Measurements from ENCODE around the gene CREM.

CREM gene

GRCh38 chr10:35232527-35232926 lies 105.9 kb downstream of the CREM start:
- Histone ChIP-seq H3K4ac (ENCODE audit: low read depth, low read length) (no peak overlapping the region), H3K27me3 (ENCODE audit: insufficient read depth, low read length) (no peaks in the 10 kb centered on the region), H3K4me3 (ENCODE audit: low read depth, low read length) (no peak overlapping the region), H3K79me2 (ENCODE audit: control insufficient read depth, insufficient read depth, low read length, poor library complexity) (no peaks in the 10 kb centered on the region), H3K9me3 (ENCODE audit: insufficient read depth, low read depth, low read length) (no peaks in the 10 kb centered on the region), H2AFZ (ENCODE audit: insufficient read depth, low read length, poor library complexity) (no peak overlapping the region), H2BK120ac (ENCODE audit: insufficient read depth, low read length, poor library complexity) (no peak overlapping the region), H2AK5ac (ENCODE audit: low read length) (no peak overlapping the region), H4K91ac (ENCODE audit: low read depth, low read length) (no peak overlapping the region), H3K27ac (ENCODE audit: low read depth, low read length) (no peak overlapping the region), H3K9ac (ENCODE audit: low read length) (no peak overlapping the region), H3K18ac (ENCODE audit: low read length) (no peak overlapping the region), H4K8ac (ENCODE audit: low read depth, low read length) (no peak overlapping the region), H3K14ac (ENCODE audit: low read length) (no peak overlapping the region), H3K23ac (ENCODE audit: low read length) (no peak overlapping the region), H3K4me2 (ENCODE audit: low read length) (no peak overlapping the region), H3K79me1 (ENCODE audit: low read length) (no peaks in the 10 kb centered on the region), H2BK5ac (ENCODE audit: low read depth, low read length, poor library complexity) (no peak overlapping the region), H4K12ac (ENCODE audit: low read depth, low read length) (no peak overlapping the region), H3K36me3 (ENCODE audit: control insufficient read depth in 1 of 2, insufficient read depth in 2 of 2, low read length in 2 of 2) (no peaks in the 10 kb centered on the region), H3K4me1 (ENCODE audit: control insufficient read depth in 1 of 2, insufficient read depth in 2 of 2, low read length in 2 of 2) (peaks cover 0 to 3% of the 10 kb centered on the region in 2 experiments), H2BK12ac (ENCODE audit: low read length) (no peak overlapping the region)
- DNase-seq: no peak
- WGBS (ENCODE audit: extremely low coverage, insufficient coverage, insufficient read length): no CpG with 5 or more reads among the region's 3 CpGs

- no peak overlapping the region for H3K4me3 ChIP-seq (ENCODE audit: low read depth, low read length)
- no peak overlapping the region for H2BK5ac ChIP-seq (ENCODE audit: low read depth, low read length, poor library complexity)
- no peaks in the 10 kb centered on the region for H3K36me3 ChIP-seq (ENCODE audit: control insufficient read depth in 1 of 2, insufficient read depth in 2 of 2, low read length in 2 of 2)
- H3K14ac ChIP-seq (ENCODE audit: low read length): no peak overlapping the region
- H3K4me2 ChIP-seq (ENCODE audit: low read length): no peak overlapping the region
- H3K79me2 ChIP-seq (ENCODE audit: control insufficient read depth, insufficient read depth, low read length, poor library complexity): no peaks in the 10 kb centered on the region
- H3K79me1 ChIP-seq (ENCODE audit: low read length): no peaks in the 10 kb centered on the region
- H2BK12ac ChIP-seq (ENCODE audit: low read length): no peak overlapping the region
- H3K23ac ChIP-seq (ENCODE audit: low read length): no peak overlapping the region
- no peaks in the 10 kb centered on the region for H3K9me3 ChIP-seq (ENCODE audit: insufficient read depth, low read depth, low read length)
- no CpG with 5 or more reads among the region's 8 CpGs for WGBS (ENCODE audit: extremely low coverage, insufficient coverage, insufficient read length)
- H2AK5ac ChIP-seq (ENCODE audit: low read length): no peak overlapping the region
- no peak overlapping the region for H4K12ac ChIP-seq (ENCODE audit: low read depth, low read length)
- H3K4me1 ChIP-seq (ENCODE audit: control insufficient read depth in 1 of 2, insufficient read depth in 2 of 2, low read length in 2 of 2): peaks cover 0 to 3% of the 10 kb centered on the region in 2 experiments
- no peak overlapping the region for H4K8ac ChIP-seq (ENCODE audit: low read depth, low read length)
- no peak overlapping the region for H2BK120ac ChIP-seq (ENCODE audit: insufficient read depth, low read length, poor library complexity)
- H3K27ac ChIP-seq (ENCODE audit: low read depth, low read length): no peak overlapping the region
- no peak for DNase-seq
- H3K9ac ChIP-seq (ENCODE audit: low read length): no peak overlapping the region
- no peak overlapping the region for H4K91ac ChIP-seq (ENCODE audit: low read depth, low read length)
- H3K4ac ChIP-seq (ENCODE audit: low read depth, low read length): no peak overlapping the region
- H2AFZ ChIP-seq (ENCODE audit: insufficient read depth, low read length, poor library complexity): no peak overlapping the region
- H3K27me3 ChIP-seq (ENCODE audit: insufficient read depth, low read length): no peaks in the 10 kb centered on the region
- H3K18ac ChIP-seq (ENCODE audit: low read length): no peak overlapping the region
These were observed 107.4 kb downstream of the CREM start for GRCh38 chr10:35234073-35234472.

- Histone ChIP-seq H3K4ac (ENCODE audit: low read depth, low read length) (no peak overlapping the region), H3K79me1 (ENCODE audit: low read length) (no peaks in the 10 kb centered on the region), H3K9ac (ENCODE audit: low read length) (no peak overlapping the region), H3K27ac (ENCODE audit: low read depth, low read length) (no peak overlapping the region), H2BK5ac (ENCODE audit: low read depth, low read length, poor library complexity) (no peak overlapping the region), H3K18ac (ENCODE audit: low read length) (no peak overlapping the region), H3K27me3 (ENCODE audit: insufficient read depth, low read length) (no peaks in the 10 kb centered on the region), H4K8ac (ENCODE audit: low read depth, low read length) (no peak overlapping the region), H2AFZ (ENCODE audit: insufficient read depth, low read length, poor library complexity) (no peak overlapping the region), H3K4me1 (ENCODE audit: control insufficient read depth in 1 of 2, insufficient read depth in 2 of 2, low read length in 2 of 2) (peaks cover 0 to 3% of the 10 kb centered on the region in 2 experiments), H3K23ac (ENCODE audit: low read length) (no peak overlapping the region), H4K12ac (ENCODE audit: low read depth, low read length) (no peak overlapping the region), H3K9me3 (ENCODE audit: insufficient read depth, low read depth, low read length) (no peaks in the 10 kb centered on the region), H3K79me2 (ENCODE audit: control insufficient read depth, insufficient read depth, low read length, poor library complexity) (no peaks in the 10 kb centered on the region), H2BK120ac (ENCODE audit: insufficient read depth, low read length, poor library complexity) (no peak overlapping the region), H3K36me3 (ENCODE audit: control insufficient read depth in 1 of 2, insufficient read depth in 2 of 2, low read length in 2 of 2) (no peaks in the 10 kb centered on the region), H2BK12ac (ENCODE audit: low read length) (no peak overlapping the region), H3K4me2 (ENCODE audit: low read length) (no peak overlapping the region), H4K91ac (ENCODE audit: low read depth, low read length) (no peak overlapping the region), H3K14ac (ENCODE audit: low read length) (no peak overlapping the region), H3K4me3 (ENCODE audit: low read depth, low read length) (no peak overlapping the region), H2AK5ac (ENCODE audit: low read length) (no peak overlapping the region)
- WGBS (ENCODE audit: extremely low coverage, insufficient coverage, insufficient read length): no CpG with 5 or more reads among the region's 3 CpGs
- DNase-seq: peak in 1 of 2 donors; percentile 8
These were observed 110.1 kb downstream of the CREM start for GRCh38 chr10:35236739-35237138.

GRCh38 chr10:35237766-35238512 lies 111.3 kb downstream of the CREM start:
- Histone ChIP-seq H2BK120ac (ENCODE audit: insufficient read depth, low read length, poor library complexity) (no peak overlapping the region), H2AK5ac (ENCODE audit: low read length) (no peak overlapping the region), H3K79me1 (ENCODE audit: low read length) (no peaks in the 10 kb centered on the region), H4K91ac (ENCODE audit: low read depth, low read length) (no peak overlapping the region), H2BK5ac (ENCODE audit: low read depth, low read length, poor library complexity) (no peak overlapping the region), H3K9ac (ENCODE audit: low read length) (no peak overlapping the region), H3K27me3 (ENCODE audit: insufficient read depth, low read length) (no peaks in the 10 kb centered on the region), H3K36me3 (ENCODE audit: control insufficient read depth in 1 of 2, insufficient read depth in 2 of 2, low read length in 2 of 2) (no peaks in the 10 kb centered on the region), H3K4me1 (ENCODE audit: control insufficient read depth in 1 of 2, insufficient read depth in 2 of 2, low read length in 2 of 2) (peaks cover 0 to under 1% of the 10 kb centered on the region in 2 experiments), H3K4me2 (ENCODE audit: low read length) (no peak overlapping the region), H3K18ac (ENCODE audit: low read length) (no peak overlapping the region), H4K12ac (ENCODE audit: low read depth, low read length) (no peak overlapping the region), H4K8ac (ENCODE audit: low read depth, low read length) (no peak overlapping the region), H3K4me3 (ENCODE audit: low read depth, low read length) (no peak overlapping the region), H3K4ac (ENCODE audit: low read depth, low read length) (no peak overlapping the region), H3K9me3 (ENCODE audit: insufficient read depth, low read depth, low read length) (no peaks in the 10 kb centered on the region), H3K79me2 (ENCODE audit: control insufficient read depth, insufficient read depth, low read length, poor library complexity) (no peaks in the 10 kb centered on the region), H2BK12ac (ENCODE audit: low read length) (no peak overlapping the region), H2AFZ (ENCODE audit: insufficient read depth, low read length, poor library complexity) (no peak overlapping the region), H3K23ac (ENCODE audit: low read length) (no peak overlapping the region), H3K27ac (ENCODE audit: low read depth, low read length) (no peak overlapping the region), H3K14ac (ENCODE audit: low read length) (no peak overlapping the region)
- WGBS (ENCODE audit: extremely low coverage, insufficient coverage, insufficient read length): no CpG with 5 or more reads among the region's 15 CpGs
- no peak for DNase-seq
